ENCODE results near the gene PYDC1.
"Not testable (repeated sequence)": the region's sequence is repeated elsewhere in the genome, so short reads cannot be mapped to it uniquely, and the experiment has no call there.

PYDC1 gene

GRCh38 chr16:31221357-31222160 lies 4.6 kb upstream of the PYDC1 start:
- DNase-seq (ENCODE audit: low read depth in 3 of 3) = no peak

GRCh38 chr16:31219154-31219741 lies 2.3 kb upstream of the PYDC1 start:
- no peak for DNase-seq (ENCODE audit: low read depth in 3 of 3)

DNA sequence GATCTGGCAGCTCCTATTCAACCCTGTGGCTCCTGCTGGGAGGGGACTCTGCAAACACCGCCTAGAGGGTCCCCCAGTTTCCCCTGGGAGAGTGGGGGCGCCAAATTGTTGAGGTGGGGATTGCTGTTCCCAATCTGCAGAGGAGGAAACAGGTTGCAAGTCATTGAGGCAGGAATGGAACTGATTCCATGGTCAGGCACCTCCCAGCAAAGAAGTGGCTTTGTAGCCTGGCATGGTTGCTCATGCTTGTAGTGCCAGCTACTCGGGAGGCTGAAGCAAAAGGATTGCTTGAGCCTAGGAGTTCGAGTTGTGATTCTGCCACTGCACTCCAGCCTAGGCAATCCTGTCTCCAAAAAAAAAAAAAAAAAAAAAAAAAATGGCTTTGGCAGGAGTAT lies 198 bp upstream of the PYDC1 start:
- DNase-seq (ENCODE audit: low read depth in 3 of 3) = no peak

GRCh38 chr16:31215287-31216162 lies 1.4 kb downstream of the PYDC1 start:
- DNase-seq (ENCODE audit: low read depth in 3 of 3) = no peak

DNA sequence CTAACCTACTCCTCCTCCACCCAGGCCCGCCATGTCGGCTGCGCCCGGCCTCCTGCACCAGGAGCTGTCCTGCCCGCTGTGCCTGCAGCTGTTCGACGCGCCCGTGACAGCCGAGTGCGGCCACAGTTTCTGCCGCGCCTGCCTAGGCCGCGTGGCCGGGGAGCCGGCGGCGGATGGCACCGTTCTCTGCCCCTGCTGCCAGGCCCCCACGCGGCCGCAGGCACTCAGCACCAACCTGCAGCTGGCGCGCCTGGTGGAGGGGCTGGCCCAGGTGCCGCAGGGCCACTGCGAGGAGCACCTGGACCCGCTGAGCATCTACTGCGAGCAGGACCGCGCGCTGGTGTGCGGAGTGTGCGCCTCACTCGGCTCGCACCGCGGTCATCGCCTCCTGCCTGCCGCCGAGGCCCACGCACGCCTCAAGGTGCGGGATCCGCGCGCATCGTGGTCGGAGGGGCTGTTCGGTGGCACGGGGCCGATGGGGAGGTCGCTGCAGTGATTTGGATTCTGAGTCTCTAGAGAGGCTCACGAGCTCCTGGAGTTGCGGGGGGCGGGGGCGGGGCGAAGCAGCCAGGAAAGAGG lies 2.1 kb downstream of the PYDC1 start:
- DNase-seq (ENCODE audit: low read depth in 3 of 3) = no peak

- no peak for DNase-seq (ENCODE audit: low read depth in 3 of 3)
Observed at GRCh38 chr16:31213877-31214707, 2.8 kb downstream of the PYDC1 start, which contains the start of gene TRIM72. TSS of gene TRIM72 (plus strand) at chr16:31214119. CDS start at chr16:31214739, 620 bp downstream.

GRCh38 chr16:31213342-31213741 lies 3.6 kb downstream of the PYDC1 start:
- DNase-seq (ENCODE audit: low read depth in 3 of 3) = no peak

GRCh38 chr16:31206776-31207175 lies 10.2 kb downstream of the PYDC1 start:
- DNase-seq (ENCODE audit: low read depth in 3 of 3) = no peak

DNA sequence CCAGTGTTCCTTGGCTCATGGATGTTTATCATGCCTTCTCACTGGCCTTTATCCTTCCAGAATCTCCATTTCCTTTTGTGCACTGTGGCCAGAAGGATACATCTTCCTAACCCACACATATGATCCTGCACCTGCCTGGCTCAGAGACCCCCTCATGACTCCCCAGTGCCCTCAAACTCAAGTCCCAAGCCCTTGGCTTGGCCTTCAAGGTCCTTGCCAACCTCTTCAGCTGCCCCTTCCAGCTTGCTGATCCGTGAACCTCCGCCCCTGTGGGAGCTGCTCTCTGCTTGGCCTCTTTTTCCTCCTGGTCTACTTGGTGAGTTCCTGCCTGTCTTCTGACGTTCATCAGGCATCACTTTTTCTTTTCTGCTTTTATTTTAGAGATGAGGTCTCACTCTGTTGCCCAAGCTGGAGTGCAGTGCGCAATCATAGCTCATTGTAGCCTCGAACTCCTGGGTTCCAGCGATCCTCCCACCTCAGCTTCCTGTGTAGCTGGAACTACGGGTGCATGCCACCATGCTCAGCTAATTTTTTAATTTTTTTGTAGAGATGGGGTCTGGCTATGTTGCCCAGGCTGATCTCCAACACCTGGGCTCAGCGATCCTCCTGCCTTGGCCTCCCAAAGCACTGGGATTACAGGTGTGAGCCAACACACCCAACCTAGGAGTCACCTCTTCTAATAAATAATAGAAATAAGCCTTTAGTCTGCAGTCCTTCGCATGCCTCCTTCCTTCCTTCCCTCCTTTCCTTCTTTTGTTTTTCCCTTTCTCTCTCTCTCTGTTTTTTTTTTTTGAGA lies 11.9 kb downstream of the PYDC1 start:
- no peak for DNase-seq (ENCODE audit: low read depth in 3 of 3)

DNA sequence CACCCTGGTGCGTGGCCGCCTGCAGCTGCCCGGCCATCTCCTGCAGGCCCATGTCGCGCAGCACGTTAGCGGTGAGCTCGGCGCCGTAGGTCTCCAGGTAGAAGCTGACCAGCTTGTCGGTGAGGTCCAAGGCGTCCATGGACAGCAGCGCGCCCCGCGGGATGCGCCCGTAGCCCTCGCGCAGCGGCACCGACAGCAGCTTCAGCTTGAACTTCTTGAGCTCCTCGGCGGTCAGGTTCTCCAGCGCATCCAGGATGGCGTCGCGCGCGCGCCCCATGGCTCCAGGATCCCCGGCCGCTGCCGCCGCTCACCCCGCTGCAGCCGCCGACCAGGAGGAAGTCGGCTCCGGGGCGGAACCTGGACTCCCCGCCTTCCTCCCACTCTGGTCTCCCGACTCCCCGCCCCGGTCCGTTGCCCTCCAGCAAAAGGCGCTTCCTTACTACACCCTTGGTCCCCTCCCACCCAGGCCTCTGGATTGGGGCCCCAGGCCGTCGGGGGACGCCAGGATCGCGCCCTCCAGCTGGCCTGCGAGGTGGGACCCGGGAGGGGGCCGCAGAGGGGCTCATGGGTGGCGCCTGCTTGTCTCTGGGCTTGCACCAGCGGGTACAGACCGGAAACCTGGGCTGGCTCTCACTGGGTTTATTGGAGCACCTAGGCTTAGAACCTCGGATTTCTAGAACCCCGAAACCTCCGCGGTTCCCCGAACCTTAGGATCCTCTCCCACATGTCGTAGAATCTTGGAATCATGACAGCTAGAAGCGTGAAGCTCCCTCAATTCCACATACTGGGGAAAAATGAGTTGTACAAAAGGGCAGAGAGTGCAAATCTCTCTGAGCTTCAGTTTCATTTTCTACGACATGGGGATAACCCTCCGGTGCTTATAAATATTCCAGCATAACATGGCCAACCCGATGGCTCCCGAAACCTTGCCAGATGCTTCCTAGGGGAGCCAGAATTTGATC lies 14.2 kb downstream of the PYDC1 start, which contains the start of gene PYCARD:
PYCARD (minus strand) TSS at position 347 of the 962 bp plus-strand sequence; CDS start at position 277, 70 bp downstream.
- DNase-seq (ENCODE audit: low read depth in 3 of 3) = no peak

- peak in 1 of 3 experiments; percentile 11 for DNase-seq (ENCODE audit: low read depth in 3 of 3)
Observed at GRCh38 chr16:31201582-31202413, 15.1 kb downstream of the PYDC1 start.

DNA sequence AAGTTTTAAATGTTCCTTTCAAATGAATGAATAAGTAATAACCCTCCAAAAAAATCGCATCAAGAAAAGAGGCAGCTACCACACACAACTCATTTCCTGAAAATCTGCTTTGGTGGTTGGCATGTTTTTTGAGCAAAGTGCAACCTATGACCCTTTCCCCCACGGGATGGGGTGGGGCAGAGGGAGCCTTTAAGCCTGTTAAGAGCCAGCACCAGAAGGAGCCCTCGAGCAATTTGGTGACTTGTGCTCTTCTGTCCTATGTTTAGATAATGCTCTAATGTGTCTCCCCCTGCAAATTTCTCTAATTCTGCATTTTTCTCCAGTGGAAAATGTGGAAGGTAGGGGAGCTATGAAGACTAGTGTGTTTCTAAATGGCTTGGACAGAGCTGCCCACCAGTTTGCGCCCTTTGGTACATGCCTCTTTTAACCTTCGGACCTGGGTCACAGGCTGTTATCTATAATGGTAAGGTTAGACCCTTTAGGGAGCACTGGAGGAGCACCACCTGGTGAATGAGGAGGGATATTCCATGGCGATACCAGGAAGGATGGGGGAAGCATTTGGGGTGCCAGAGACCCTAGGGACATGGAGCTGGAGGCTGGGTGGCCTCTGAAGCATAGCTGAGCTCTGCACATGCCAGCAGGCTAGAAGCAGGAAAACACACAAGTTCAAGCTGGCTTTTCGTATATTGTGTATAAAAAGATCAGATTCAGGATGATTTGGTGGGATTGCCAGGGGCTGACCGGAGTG lies 15.9 kb downstream of the PYDC1 start:
- no peak for DNase-seq (ENCODE audit: low read depth in 3 of 3)

- DNase-seq (ENCODE audit: low read depth in 3 of 3) = not testable (repeated sequence)
Observed at GRCh38 chr16:31200111-31200510, 16.8 kb downstream of the PYDC1 start.

- no peak for DNase-seq (ENCODE audit: low read depth in 3 of 3)
Observed at GRCh38 chr16:31199430-31200041, 17.4 kb downstream of the PYDC1 start.

DNA sequence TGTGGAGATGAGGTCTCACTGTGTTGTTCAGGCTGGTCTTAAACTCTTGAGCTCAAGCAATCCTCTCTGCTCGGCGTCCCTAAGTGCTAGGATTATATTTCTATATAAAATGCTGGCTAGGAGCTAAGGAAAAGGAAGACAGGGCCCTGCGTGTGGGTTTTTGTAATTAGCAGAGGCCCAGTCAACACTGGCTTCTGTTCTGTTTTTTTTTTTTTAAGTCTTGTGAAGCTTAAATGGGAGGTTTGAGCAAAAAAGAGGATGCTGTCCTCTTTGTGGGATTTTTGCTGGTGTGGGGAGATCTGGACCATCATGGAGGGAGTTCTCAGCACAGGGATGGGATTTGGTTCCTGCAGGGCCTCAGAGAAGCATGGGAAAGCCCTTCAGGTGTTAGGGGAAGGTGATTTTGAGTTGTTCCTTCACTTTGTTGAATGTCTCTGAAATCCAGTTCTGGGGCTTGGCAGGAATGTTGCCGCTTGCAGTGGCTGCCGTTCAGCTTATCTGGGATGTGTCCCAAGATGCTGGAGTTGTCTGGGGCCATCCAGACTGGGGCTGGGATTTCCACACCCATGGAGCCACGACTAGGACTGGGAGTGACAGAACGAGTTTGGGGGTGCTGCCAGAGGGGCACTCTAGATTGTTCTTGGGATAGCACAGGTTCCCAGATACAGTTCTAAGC lies 18.6 kb downstream of the PYDC1 start:
- DNase-seq (ENCODE audit: low read depth in 3 of 3) = no peak
